Measurements from ENCODE around the gene SNW1.

Gene SNW1

DNA sequence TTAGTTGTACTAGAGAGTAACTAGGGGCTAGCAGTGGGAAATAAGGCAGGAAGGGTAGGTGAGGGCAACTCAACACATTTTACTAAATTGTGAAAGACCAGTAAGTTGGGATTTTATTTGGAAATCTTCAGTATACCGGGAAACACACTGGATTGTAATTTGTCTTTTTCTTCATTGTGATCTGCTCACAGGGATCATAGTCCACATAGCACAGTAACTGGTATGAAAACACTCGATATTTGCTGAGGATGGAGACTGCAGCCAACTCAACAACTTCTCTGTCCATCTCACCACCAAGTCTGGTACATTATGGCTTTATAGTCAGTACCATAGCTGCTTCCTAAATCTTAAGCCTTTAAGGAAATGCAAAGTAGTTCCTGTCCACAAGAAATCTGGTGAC is 50.6 kb downstream of the SNW1 start:
- no peaks in the 10 kb centered on the region for H3K27me3 ChIP-seq (ENCODE audit: insufficient read depth, low read length)
- H3K4me1 ChIP-seq (ENCODE audit: insufficient read depth, low read length, severe bottlenecking), result peaks cover 32% of the 10 kb centered on the region
- no peaks in the 10 kb centered on the region for H4K20me1 ChIP-seq (ENCODE audit: insufficient read depth, low read length)
- H3K9me2 ChIP-seq (ENCODE audit: low read depth, low read length), result no peaks in the 10 kb centered on the region
- no peaks in the 10 kb centered on the region for H3F3A ChIP-seq (ENCODE audit: insufficient read depth, low read length)
- no peaks in the 10 kb centered on the region for H3K9me3 ChIP-seq (ENCODE audit: low read length)
- peak overlapping the region; percentile 75 for H3K4me2 ChIP-seq (ENCODE audit: low read length)
- no peak overlapping the region; the same call in 1 of the 2 replicates for H3K9ac ChIP-seq (ENCODE audit: low read length)
- H3K79me2 ChIP-seq (ENCODE audit: insufficient read depth, low read length), result peaks cover 53% of the 10 kb centered on the region
- H3K4me3 ChIP-seq (ENCODE audit: low read depth, low read length, poor library complexity, severe bottlenecking), result peak overlapping the region; percentile 100
- no peak overlapping the region for H2AFZ ChIP-seq (ENCODE audit: low read length)
- no peak for TF ChIP-seq EZH2 (IDR thresholded peaks at IDR 0.05; ENCODE audit: borderline replicate concordance, low read length)
- TF ChIP-seq, protein P1, sequence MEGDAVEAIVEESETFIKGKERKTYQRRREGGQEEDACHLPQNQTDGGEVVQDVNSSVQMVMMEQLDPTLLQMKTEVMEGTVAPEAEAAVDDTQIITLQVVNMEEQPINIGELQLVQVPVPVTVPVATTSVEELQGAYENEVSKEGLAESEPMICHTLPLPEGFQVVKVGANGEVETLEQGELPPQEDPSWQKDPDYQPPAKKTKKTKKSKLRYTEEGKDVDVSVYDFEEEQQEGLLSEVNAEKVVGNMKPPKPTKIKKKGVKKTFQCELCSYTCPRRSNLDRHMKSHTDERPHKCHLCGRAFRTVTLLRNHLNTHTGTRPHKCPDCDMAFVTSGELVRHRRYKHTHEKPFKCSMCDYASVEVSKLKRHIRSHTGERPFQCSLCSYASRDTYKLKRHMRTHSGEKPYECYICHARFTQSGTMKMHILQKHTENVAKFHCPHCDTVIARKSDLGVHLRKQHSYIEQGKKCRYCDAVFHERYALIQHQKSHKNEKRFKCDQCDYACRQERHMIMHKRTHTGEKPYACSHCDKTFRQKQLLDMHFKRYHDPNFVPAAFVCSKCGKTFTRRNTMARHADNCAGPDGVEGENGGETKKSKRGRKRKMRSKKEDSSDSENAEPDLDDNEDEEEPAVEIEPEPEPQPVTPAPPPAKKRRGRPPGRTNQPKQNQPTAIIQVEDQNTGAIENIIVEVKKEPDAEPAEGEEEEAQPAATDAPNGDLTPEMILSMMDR (IDR thresholded peaks at IDR 0.05; ENCODE audit: low read length), result no peak
- peaks cover 56% of the 10 kb centered on the region for H3K36me3 ChIP-seq (ENCODE audit: insufficient read depth, low read length)
- H3K27ac ChIP-seq (ENCODE audit: low read depth, low read length, poor library complexity, severe bottlenecking), result no peak overlapping the region

DNA sequence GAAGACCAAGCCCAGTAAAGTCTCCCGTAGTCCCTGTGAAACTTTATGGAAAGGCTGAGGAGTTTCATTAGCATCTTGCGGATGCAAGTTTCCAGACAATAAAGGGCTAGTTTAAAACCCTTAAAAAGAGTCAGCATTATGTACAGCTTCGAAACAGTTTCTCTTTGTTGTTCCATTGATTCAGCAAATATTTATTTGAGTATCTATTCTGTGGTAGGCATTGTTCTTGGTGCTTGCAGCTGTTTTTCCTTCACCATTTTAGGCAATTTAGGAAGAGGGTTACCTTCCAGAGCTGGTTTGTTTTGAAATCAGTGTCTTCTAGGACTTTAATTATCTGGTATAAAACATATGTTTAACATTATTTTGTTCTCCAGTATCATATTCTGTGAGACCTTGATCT is 51.5 kb downstream of the SNW1 start:
- Histone ChIP-seq H3K4me3 (ENCODE audit: low read depth, low read length, poor library complexity, severe bottlenecking) (peak overlapping the region; percentile 100), H3K4me1 (ENCODE audit: insufficient read depth, low read length, severe bottlenecking) (peaks cover 32% of the 10 kb centered on the region), H3K36me3 (ENCODE audit: insufficient read depth, low read length) (peaks cover 49% of the 10 kb centered on the region)

DNA sequence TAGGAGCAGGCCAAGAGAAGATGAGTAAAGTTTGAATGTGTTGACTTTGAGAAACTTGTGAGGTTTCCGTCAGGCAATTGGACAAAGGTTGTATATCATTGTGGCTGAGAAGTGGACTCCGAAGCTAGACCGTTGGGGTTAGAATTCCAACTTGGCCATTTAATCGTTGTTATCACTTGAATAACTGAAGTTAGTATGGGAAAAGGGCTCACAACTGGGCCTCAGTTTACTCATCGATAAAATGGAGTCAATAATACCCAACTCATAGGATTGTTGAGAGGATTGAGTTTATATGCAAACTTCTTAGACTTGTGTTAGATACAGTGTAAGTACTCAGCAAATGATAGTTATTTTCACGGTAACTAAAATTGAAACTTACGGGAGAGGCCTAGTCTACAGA is 52.2 kb downstream of the SNW1 start:
- peaks cover 49% of the 10 kb centered on the region for H3K36me3 ChIP-seq (ENCODE audit: insufficient read depth, low read length)
- no peak overlapping the region for H2AFZ ChIP-seq (ENCODE audit: low read length)
- no peaks in the 10 kb centered on the region for H3K27me3 ChIP-seq (ENCODE audit: insufficient read depth, low read length)
- no peak overlapping the region for H3K27ac ChIP-seq (ENCODE audit: low read depth, low read length, poor library complexity, severe bottlenecking)
- no peaks in the 10 kb centered on the region for H3F3A ChIP-seq (ENCODE audit: insufficient read depth, low read length)
- no peaks in the 10 kb centered on the region for H4K20me1 ChIP-seq (ENCODE audit: insufficient read depth, low read length)
- H3K4me3 ChIP-seq (ENCODE audit: low read depth, low read length, poor library complexity, severe bottlenecking), result peak overlapping the region; percentile 100
- H3K4me1 ChIP-seq (ENCODE audit: insufficient read depth, low read length, severe bottlenecking), result peaks cover 32% of the 10 kb centered on the region
- no peak for TF ChIP-seq EZH2 (IDR thresholded peaks at IDR 0.05; ENCODE audit: borderline replicate concordance, low read length)
- TF ChIP-seq, protein P1 (IDR thresholded peaks at IDR 0.05; ENCODE audit: low read length), result no peak
- no peaks in the 10 kb centered on the region for H3K9me2 ChIP-seq (ENCODE audit: low read depth, low read length)
- H3K9ac ChIP-seq (ENCODE audit: low read length), result peak overlapping the region; percentile 95
- H3K9me3 ChIP-seq (ENCODE audit: low read length), result no peaks in the 10 kb centered on the region
- peaks cover 50% of the 10 kb centered on the region for H3K79me2 ChIP-seq (ENCODE audit: insufficient read depth, low read length)
- peak overlapping the region; percentile 75 for H3K4me2 ChIP-seq (ENCODE audit: low read length)

More for the DNA sequence above, 51.5 kb downstream of the SNW1 start:
- H3F3A ChIP-seq (ENCODE audit: insufficient read depth, low read length), result no peaks in the 10 kb centered on the region
- no peak for TF ChIP-seq EZH2 (IDR thresholded peaks at IDR 0.05; ENCODE audit: borderline replicate concordance, low read length)
- TF ChIP-seq, protein P1 (IDR thresholded peaks at IDR 0.05; ENCODE audit: low read length), result no peak
- no peak overlapping the region for H2AFZ ChIP-seq (ENCODE audit: low read length)
- H3K9me2 ChIP-seq (ENCODE audit: low read depth, low read length), result no peaks in the 10 kb centered on the region
- peaks cover 53% of the 10 kb centered on the region for H3K79me2 ChIP-seq (ENCODE audit: insufficient read depth, low read length)
- H3K4me2 ChIP-seq (ENCODE audit: low read length), result peak overlapping the region; percentile 75
- no peak overlapping the region for H3K27ac ChIP-seq (ENCODE audit: low read depth, low read length, poor library complexity, severe bottlenecking)
- no peaks in the 10 kb centered on the region for H3K9me3 ChIP-seq (ENCODE audit: low read length)
- H4K20me1 ChIP-seq (ENCODE audit: insufficient read depth, low read length), result no peaks in the 10 kb centered on the region
- H3K9ac ChIP-seq (ENCODE audit: low read length), result peak overlapping the region; percentile 95
- no peaks in the 10 kb centered on the region for H3K27me3 ChIP-seq (ENCODE audit: insufficient read depth, low read length)

Data from OCI-LY1 (cell line).